Gastrocnemius medialis (tissue), 4 donors: ENCODE measurements around the gene MFNG. TPM values are rescaled to one million over a fixed set of nuclear protein-coding genes. Genes with fewer than 3 reads are reported as not detected.
"Not testable (repeated sequence)": the region's sequence is repeated elsewhere in the genome, so short reads cannot be mapped to it uniquely, and the experiment has no call there.

Source experiments
- ATAC-seq, 2 donors: fragments of 150-250 bp; one replicate each; pipeline ENCODE4 v1.9.1; 2016
- DNase-seq, 2 donors: peaks; one replicate each; pipeline ENCODE4 v3.0.0-alpha.2; 2019
- H3K27ac ChIP-seq, 4 donors: fragments of 200-600 bp; sonication (generic); 1 replicate in 1 of 4; 2 replicates in 3 of 4; pipeline ENCODE4 v1.5.1; 2016 to 2018; ENCODE audit warnings: mild to moderate bottlenecking in 2 of 4, moderate library complexity in 1 of 4
- H3K27me3 ChIP-seq, 3 donors: fragments of 200-600 bp; sonication (generic) in 2 of 3; 1 replicate in 1 of 3; 2 replicates in 2 of 3; pipeline versions ENCODE4 v1.5.1 to v1.6.0; 2016 to 2019; ENCODE audit warnings: mild to moderate bottlenecking in 1 of 3, moderate library complexity in 1 of 3
- H3K36me3 ChIP-seq, 2 donors: fragments of 200-600 bp; sonication (generic) in 1 of 2; one replicate each; pipeline ENCODE4 v1.5.1; 2017 to 2018
- H3K4me1 ChIP-seq, 2 donors: fragments of 200-600 bp; sonication (generic) in 1 of 2; one replicate each; pipeline ENCODE4 v1.5.1; 2016 to 2017; ENCODE audit warnings: mild to moderate bottlenecking in 2 of 2
- H3K4me3 ChIP-seq, 4 donors: fragments of 200-600 bp; sonication (generic) in 3 of 4; 1 replicate in 1 of 4; 2 replicates in 3 of 4; pipeline ENCODE4 v1.5.1; 2016 to 2019; ENCODE audit warnings: mild to moderate bottlenecking in 2 of 4
- H3K9me3 ChIP-seq, 3 donors: fragments of 200-600 bp; sonication (generic) in 2 of 3; 1 replicate in 1 of 3; 2 replicates in 2 of 3; pipeline ENCODE4 v1.5.1; 2016 to 2019
- POLR2A ChIP-seq, 2 donors: fragments of 450-650 bp; IDR thresholded peaks; one replicate each; pipeline ENCODE4 v1.6.1; 2017; ENCODE audit warnings: antibody characterized with exemption in 2 of 2, mild to moderate bottlenecking in 2 of 2, moderate library complexity in 2 of 2
- in situ Hi-C, 4 donors: fragments of 200-750 bp; cut with MboI; loops; one replicate each; pipeline versions ENCODE4 v1.15.0 to v1.8.0; 2017; ENCODE audit warnings: low sequenced_read_pairs in 4 of 4
- intact Hi-C: fragments of 100-400 bp; cut with DNase I; formaldehyde crosslinking; loops from one replicate; pipeline ENCODE4 v1.15.1; 2023; ENCODE audit warnings: low total_unique reads
- total RNA-seq, 4 donors: library from RNA; depleted of rRNA; stranded (reverse); fragments of >200 nt; gene quantifications; one replicate each; pipeline versions ENCODE4 v1.1.0 to v1.2.3, GENCODE V29; 2016
- TF ChIP-seq, protein P1 (sequence below), 5 experiments: fragments of 450-650 bp in 3 of 5; fragments of 200-600 bp in 2 of 5; sonication (generic) in 2 of 5; IDR thresholded peaks in 4 of 5; conservative IDR thresholded peaks in 1 of 5; 1 replicate in 4 of 5; 2 replicates in 1 of 5; pipeline ENCODE4 v1.5.1; 2016 to 2019; ENCODE audit warnings: antibody characterized with exemption in 5 of 5, mild to moderate bottlenecking in 3 of 5, moderate library complexity in 3 of 5

MFNG gene
- total RNA-seq, 4 donors from 2014 or later: 2.4 to 7.0 (median 5.2) TPM

DNA sequence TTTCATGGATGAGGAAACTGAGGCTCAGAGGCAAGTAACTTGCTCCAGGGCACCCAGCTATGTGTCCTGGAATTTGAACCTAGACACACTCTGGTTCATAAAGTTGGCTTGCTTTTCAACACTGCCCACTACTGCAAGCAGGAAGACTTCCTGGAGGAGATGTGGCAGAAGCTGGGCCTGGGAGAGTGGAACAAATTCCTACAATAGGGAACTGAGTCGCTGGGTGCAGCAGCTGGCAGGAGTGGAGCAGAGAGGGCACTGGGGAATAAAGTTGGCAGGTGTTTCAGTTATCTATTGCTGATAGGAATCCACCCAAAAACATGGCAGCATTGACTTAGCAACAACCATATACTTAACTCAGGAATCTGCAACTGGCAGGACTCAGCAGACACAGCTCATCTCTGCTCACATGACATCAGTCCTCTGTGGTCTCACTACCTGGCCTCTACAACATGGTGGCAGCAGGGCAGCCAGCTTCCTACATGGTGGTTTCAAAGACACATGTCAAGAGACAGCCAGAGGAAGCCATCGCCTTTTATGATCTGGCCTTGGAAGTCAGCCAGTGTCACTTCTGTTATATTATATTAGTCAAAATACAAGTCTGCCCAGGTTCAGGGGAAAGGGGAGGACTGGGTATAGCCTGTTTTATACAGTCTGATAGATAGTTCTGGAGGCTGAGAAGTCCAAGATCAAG is 43.6 kb upstream of the MFNG start:
- in situ Hi-C loops: loop anchor here in 1 of 4 donors (10.0 kb wide), 1 partner anchor 65 kb away; no protein-coding TSS in a partner anchor
- no peaks in the 10 kb centered on the region for H3K27me3 ChIP-seq
- no peaks in the 10 kb centered on the region for H3K9me3 ChIP-seq
- no peak for TF ChIP-seq POLR2A (IDR thresholded peaks at IDR 0.05)
- TF ChIP-seq, protein P1, sequence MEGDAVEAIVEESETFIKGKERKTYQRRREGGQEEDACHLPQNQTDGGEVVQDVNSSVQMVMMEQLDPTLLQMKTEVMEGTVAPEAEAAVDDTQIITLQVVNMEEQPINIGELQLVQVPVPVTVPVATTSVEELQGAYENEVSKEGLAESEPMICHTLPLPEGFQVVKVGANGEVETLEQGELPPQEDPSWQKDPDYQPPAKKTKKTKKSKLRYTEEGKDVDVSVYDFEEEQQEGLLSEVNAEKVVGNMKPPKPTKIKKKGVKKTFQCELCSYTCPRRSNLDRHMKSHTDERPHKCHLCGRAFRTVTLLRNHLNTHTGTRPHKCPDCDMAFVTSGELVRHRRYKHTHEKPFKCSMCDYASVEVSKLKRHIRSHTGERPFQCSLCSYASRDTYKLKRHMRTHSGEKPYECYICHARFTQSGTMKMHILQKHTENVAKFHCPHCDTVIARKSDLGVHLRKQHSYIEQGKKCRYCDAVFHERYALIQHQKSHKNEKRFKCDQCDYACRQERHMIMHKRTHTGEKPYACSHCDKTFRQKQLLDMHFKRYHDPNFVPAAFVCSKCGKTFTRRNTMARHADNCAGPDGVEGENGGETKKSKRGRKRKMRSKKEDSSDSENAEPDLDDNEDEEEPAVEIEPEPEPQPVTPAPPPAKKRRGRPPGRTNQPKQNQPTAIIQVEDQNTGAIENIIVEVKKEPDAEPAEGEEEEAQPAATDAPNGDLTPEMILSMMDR (IDR thresholded peaks at IDR 0.05 in 4 of 5, conservative IDR thresholded peaks at IDR 0.05 in 1 of 5): no peak
- intact Hi-C loops: no loop called here
- DNase-seq (no peak), ATAC-seq (no peak)
- H3K4me1 ChIP-seq: no peaks in the 10 kb centered on the region
- H3K36me3 ChIP-seq: no peaks in the 10 kb centered on the region
- H3K4me3 ChIP-seq: no peak overlapping the region
- no peak overlapping the region for H3K27ac ChIP-seq

DNA sequence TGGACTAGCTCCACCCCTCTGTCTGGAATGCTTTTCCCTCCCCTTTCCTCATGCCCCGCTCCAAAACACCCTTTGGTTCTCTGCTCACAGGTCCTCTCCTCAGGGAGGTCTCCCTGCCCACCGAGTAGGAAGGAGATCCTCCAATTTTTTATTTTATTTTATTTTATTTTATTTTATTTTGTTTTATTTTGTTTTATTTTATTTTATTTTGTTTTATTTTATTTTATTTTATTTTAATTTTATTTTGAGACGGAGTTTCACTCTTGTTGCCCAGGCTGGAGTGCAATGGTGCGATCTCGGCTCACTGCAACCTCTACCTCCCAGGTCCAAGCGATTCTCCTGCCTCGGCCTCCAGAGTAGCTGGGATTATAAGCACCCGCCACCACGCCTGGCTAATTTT is 41.8 kb upstream of the MFNG start:
- ATAC-seq, DNase-seq, H3K27me3 ChIP-seq, H3K9me3 ChIP-seq, intact Hi-C loops, H3K4me1 ChIP-seq, H3K27ac ChIP-seq, in situ Hi-C loops, H3K4me3 ChIP-seq, H3K36me3 ChIP-seq: not testable (repeated sequence)

DNA sequence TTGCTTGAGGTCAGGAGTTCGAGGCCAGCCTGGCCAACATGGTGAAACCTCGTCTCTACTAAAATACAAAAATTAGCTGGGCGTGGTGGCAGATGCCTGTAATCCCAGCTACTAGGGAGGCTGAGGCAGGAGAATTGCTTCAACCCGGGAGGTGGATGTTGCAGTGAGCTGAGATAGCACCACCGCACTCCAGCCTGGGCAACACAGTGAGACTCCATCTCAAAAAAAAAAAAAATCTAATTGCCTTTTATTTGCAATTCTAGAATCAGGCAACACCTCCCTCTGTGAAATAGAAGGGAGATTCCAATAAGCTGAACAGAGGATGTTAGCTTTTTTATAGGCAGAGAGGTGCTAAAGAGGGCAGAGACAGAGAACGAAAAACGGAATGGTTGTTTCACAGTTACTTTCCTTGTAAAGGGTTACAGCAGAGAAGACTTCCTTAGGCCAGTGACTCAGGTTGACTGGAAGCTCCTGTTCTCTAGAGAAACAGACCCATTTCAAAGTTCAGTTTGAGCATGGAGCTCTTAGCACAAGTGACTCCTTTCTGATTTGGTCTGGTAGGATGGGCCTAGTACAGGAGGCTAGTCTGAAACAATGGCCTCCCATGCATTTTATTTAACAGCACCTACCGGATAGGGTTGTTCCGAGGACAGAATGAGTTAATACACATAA is 41.0 kb upstream of the MFNG start:
- H3K27me3 ChIP-seq, in situ Hi-C loops, ATAC-seq, H3K27ac ChIP-seq, DNase-seq, intact Hi-C loops, H3K4me3 ChIP-seq, H3K9me3 ChIP-seq, H3K4me1 ChIP-seq, H3K36me3 ChIP-seq: not testable (repeated sequence)

DNA sequence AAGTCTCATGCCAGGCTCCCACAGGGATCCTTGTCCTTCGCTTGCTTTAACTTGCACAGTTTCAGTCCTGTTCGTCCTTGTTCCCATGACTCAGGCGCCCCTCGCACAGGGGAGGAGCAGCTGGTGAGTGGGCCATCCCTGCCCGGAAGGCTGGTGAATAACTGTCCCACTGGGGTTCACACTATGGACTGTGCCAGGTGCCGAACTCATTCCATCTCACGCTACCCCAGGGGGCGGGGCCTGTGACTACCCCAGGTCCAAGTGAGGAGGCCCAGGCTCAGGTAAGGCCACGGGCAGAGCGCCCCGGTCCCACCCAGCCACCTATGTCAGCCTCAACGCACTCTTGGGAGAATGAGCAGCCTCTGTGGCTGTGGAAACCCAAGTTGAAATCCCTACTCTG is 40.2 kb upstream of the MFNG start:
- no peak overlapping the region for H3K27ac ChIP-seq
- DNase-seq (no peak), ATAC-seq (no peak)
- H3K4me1 ChIP-seq: no peaks in the 10 kb centered on the region
- no peaks in the 10 kb centered on the region for H3K9me3 ChIP-seq
- intact Hi-C loops: no loop called here
- TF ChIP-seq, protein P1 (IDR thresholded peaks at IDR 0.05 in 4 of 5, conservative IDR thresholded peaks at IDR 0.05 in 1 of 5): no peak
- TF ChIP-seq POLR2A (IDR thresholded peaks at IDR 0.05): no peak
- no peaks in the 10 kb centered on the region for H3K36me3 ChIP-seq
- H3K27me3 ChIP-seq: no peaks in the 10 kb centered on the region
- in situ Hi-C loops: no loop called here
- H3K4me3 ChIP-seq: no peak overlapping the region

DNA sequence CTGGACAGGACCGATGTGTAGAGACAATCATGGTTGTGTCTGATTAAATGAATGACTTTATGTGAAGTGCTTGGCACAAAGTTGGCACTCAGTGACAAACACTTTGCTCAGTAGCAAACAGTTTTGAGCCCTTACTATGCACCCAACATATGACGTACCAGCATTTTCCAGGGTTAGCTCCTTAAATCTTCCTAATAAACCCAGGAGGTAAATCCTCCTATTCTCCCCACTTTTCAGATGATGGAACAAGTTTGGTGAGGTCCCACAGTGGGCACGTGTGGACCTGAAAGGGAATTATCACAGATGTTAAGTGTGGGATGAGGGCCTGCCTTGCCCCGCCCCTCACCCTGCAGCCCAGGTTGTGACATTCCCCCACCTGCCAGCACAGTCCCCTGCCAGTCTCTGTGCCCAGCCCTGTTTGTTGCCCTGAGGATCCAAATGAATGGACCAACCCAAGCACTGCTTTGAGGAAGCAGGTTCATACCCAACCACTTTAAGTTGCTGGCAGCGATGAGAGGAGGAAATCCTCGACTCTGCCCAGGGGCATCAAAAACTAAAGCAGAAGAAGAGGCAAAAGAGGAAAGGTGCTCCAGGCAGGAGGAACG is 39.7 kb upstream of the MFNG start:
- Histone ChIP-seq H3K4me3 (no peak overlapping the region), H3K36me3 (no peaks in the 10 kb centered on the region), H3K4me1 (no peaks in the 10 kb centered on the region), H3K27ac (no peak overlapping the region), H3K9me3 (no peaks in the 10 kb centered on the region), H3K27me3 (peaks cover 0 to 2% (median 0%) of the 10 kb centered on the region in 3 donors)
- ATAC-seq (no peak), DNase-seq (no peak)
- in situ Hi-C loops: no loop called here
- TF ChIP-seq, protein P1 (IDR thresholded peaks at IDR 0.05 in 4 of 5, conservative IDR thresholded peaks at IDR 0.05 in 1 of 5): no peak
- intact Hi-C loops: no loop called here
